Bronchial epithelial cell (primary cell): ENCODE data around the gene HSD17B2. TPM values are rescaled to one million over a fixed set of nuclear protein-coding genes. Genes with fewer than 3 reads are reported as not detected.
"Not testable (repeated sequence)": the region's sequence is repeated elsewhere in the genome, so short reads cannot be mapped to it uniquely, and the experiment has no call there.

Source experiments
- DNase-seq: peaks from one replicate; pipeline ENCODE4 v3.0.0-alpha.2; 2010; ENCODE audit warnings: low read depth
- FAIRE-seq: peaks from 2 replicates; lab custom pipeline; 2011; peaks lifted over from hg19 to GRCh38; lab: Jason Lieb, UNC
- H3K27me3 ChIP-seq: 2 replicates; pipeline ENCODE4 v1.5.1; 2011; ENCODE audit warnings: low read length; ENCODE audit not compliant: control insufficient read depth, insufficient read depth
- H3K36me3 ChIP-seq: 2 replicates; pipeline ENCODE4 v1.5.1; 2011; ENCODE audit warnings: low read length; ENCODE audit not compliant: control insufficient read depth, insufficient read depth
- H3K4me3 ChIP-seq: 2 replicates; pipeline ENCODE4 v1.5.1; 2011; ENCODE audit warnings: mild to moderate bottlenecking, low read depth, low read length, control low read depth
- CTCF ChIP-seq: IDR thresholded peaks from 2 replicates; pipeline ENCODE4 v1.5.1; 2011; ENCODE audit warnings: mild to moderate bottlenecking, moderate library complexity, low read length, control low read depth, inconsistent platforms; ENCODE audit not compliant: insufficient read depth, severe bottlenecking
- total RNA-seq: library from RNA; depleted of rRNA; stranded (reverse); fragments of >200 nt; gene quantifications from 2 replicates; pipeline ENCODE4 v1.2.1, GENCODE V29; 2014

HSD17B2 gene
- total RNA-seq, 1 donor from 2014 or later: 63.7 TPM

GRCh38 chr16:82105107-82105506, 70.1 kb downstream of the HSD17B2 start:
- DNase-seq: no peak
- Histone ChIP-seq H3K27me3 (no peaks in the 10 kb centered on the region), H3K36me3 (no peaks in the 10 kb centered on the region), H3K4me3 (no peak overlapping the region)
- peak; percentile 75 for FAIRE-seq
- TF ChIP-seq CTCF: no peak

GRCh38 chr16:82108100-82108499, 73.0 kb downstream of the HSD17B2 start:
- FAIRE-seq (no peak), DNase-seq (no peak)
- Histone ChIP-seq H3K27me3 (no peaks in the 10 kb centered on the region), H3K4me3 (no peak overlapping the region), H3K36me3 (no peaks in the 10 kb centered on the region)
- TF ChIP-seq CTCF: no peak

GRCh38 chr16:82108774-82109173, 73.7 kb downstream of the HSD17B2 start:
- H3K27me3 ChIP-seq: no peaks in the 10 kb centered on the region
- no peak overlapping the region for H3K4me3 ChIP-seq
- DNase-seq (no peak), FAIRE-seq (no peak)
- H3K36me3 ChIP-seq: no peaks in the 10 kb centered on the region
- no peak for TF ChIP-seq CTCF

- not testable (repeated sequence) for H3K36me3 ChIP-seq, DNase-seq, H3K27me3 ChIP-seq, FAIRE-seq, H3K4me3 ChIP-seq
These were observed 74.2 kb downstream of the HSD17B2 start for GRCh38 chr16:82109266-82109665.

GRCh38 chr16:82111944-82112343, 76.9 kb downstream of the HSD17B2 start:
- H3K4me3 ChIP-seq: no peak overlapping the region
- TF ChIP-seq CTCF: no peak
- FAIRE-seq (no peak), DNase-seq (peak; percentile 99)
- no peaks in the 10 kb centered on the region for H3K36me3 ChIP-seq
- no peaks in the 10 kb centered on the region for H3K27me3 ChIP-seq

- FAIRE-seq: no peak
- H3K4me3 ChIP-seq: no peak overlapping the region
- TF ChIP-seq CTCF: no peak
- DNase-seq: no peak
- no peaks in the 10 kb centered on the region for H3K36me3 ChIP-seq
- no peaks in the 10 kb centered on the region for H3K27me3 ChIP-seq
These were observed 78.7 kb downstream of the HSD17B2 start for GRCh38 chr16:82113741-82114140.
